Prostate gland (tissue), 2 donors: ENCODE measurements around the gene WNK2.

Source experiments
- POLR2A ChIP-seq: fragments of 450-650 bp; IDR thresholded peaks from one replicate; pipeline ENCODE4 v1.6.1; 2016; ENCODE audit warnings: antibody characterized with exemption, mild to moderate bottlenecking
- TF ChIP-seq, protein P1 (sequence below), 4 experiments: fragments of 200-600 bp in 2 of 4; fragments of 450-650 bp in 2 of 4; sonication (generic) in 2 of 4; IDR thresholded peaks; 1 replicate in 3 of 4; 2 replicates in 1 of 4; pipeline ENCODE4 v1.5.1; 2016 to 2019; ENCODE audit warnings: antibody characterized with exemption in 4 of 4, mild to moderate bottlenecking in 2 of 4, moderate library complexity in 2 of 4

DNA sequence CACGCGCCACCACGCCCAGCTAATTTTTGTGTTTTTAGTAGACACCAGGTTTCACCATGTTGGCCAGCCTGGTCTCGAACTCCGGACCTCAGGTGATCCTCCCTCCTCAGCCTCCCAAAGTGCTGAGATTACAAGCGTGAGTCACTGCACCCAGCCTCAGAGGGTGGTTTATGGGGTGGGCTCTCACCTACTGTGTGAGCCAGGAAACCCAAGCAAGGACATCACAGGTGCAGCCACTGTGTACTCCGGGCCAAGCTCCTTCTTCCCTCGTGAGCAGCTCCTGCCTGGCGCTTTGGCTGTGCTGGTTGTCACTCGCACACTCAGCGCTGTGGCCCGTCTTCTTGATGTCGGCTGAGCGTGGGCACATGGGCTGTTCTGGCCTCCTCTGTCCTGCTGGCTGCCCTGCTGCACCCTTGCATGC lies 70.1 kb downstream of the WNK2 start:
- TF ChIP-seq, protein P1, sequence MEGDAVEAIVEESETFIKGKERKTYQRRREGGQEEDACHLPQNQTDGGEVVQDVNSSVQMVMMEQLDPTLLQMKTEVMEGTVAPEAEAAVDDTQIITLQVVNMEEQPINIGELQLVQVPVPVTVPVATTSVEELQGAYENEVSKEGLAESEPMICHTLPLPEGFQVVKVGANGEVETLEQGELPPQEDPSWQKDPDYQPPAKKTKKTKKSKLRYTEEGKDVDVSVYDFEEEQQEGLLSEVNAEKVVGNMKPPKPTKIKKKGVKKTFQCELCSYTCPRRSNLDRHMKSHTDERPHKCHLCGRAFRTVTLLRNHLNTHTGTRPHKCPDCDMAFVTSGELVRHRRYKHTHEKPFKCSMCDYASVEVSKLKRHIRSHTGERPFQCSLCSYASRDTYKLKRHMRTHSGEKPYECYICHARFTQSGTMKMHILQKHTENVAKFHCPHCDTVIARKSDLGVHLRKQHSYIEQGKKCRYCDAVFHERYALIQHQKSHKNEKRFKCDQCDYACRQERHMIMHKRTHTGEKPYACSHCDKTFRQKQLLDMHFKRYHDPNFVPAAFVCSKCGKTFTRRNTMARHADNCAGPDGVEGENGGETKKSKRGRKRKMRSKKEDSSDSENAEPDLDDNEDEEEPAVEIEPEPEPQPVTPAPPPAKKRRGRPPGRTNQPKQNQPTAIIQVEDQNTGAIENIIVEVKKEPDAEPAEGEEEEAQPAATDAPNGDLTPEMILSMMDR (IDR thresholded peaks at IDR 0.05): no peak
- TF ChIP-seq POLR2A: no peak
